ENCODE measurements around the gene SRSF8. TPM values are rescaled to one million over a fixed set of nuclear protein-coding genes. Genes with fewer than 3 reads are reported as not detected.

The SRSF8 gene
- total and polyA plus RNA-seq, 9 of the 15 experiments (the other 6 are each of a cell fraction or from before 2014, with no cell fraction given), result 18.0 to 53.4 (median 27.9) TPM

- peak; percentile 46; the same call in 1 of the 2 replicates for TF ChIP-seq THAP12 (CRISPR knock-in tag; IDR thresholded peaks at IDR 0.05)
- TF ChIP-seq HDAC2 (IDR thresholded peaks at IDR 0.05), result peak; percentile 20; the same call in 1 of the 2 replicates
- TF ChIP-seq TAF9B (IDR thresholded peaks at IDR 0.05; ENCODE audit: partially characterized antibody), result peak; percentile 51
- 0 out of 2 replicates have a peak, but pooled peaks have one; percentile 32 for TF ChIP-seq SIN3B (IDR thresholded peaks at IDR 0.05; ENCODE audit: low read depth)
- peak; percentile 16 to 41 for TF ChIP-seq E2F6 (IDR thresholded peaks at IDR 0.05; ENCODE audit: borderline replicate concordance in 1 of 2, extremely low read depth in 1 of 2, insufficient read depth in 1 of 2, insufficient read length in 1 of 2, low read depth in 1 of 2, low read length in 1 of 2, poor library complexity in 1 of 2, severe bottlenecking in 1 of 2)
- TF ChIP-seq SPI1 (IDR thresholded peaks at IDR 0.05; ENCODE audit: borderline replicate concordance, low read depth, low read length), result peak; percentile 52; the same call in 1 of the 2 replicates
- 0 out of 2 replicates have a peak, but pooled peaks have one; percentile 5 for TF ChIP-seq CHD2 (IDR thresholded peaks at IDR 0.05; ENCODE audit: low read depth, low read length)
- TF ChIP-seq ZBTB7A (IDR thresholded peaks at IDR 0.05; ENCODE audit: borderline replicate concordance, control insufficient read depth, low read depth, low read length), result 0 out of 2 replicates have a peak, but pooled peaks have one; percentile 18
- TF ChIP-seq NFIX (CRISPR knock-in tag; IDR thresholded peaks at IDR 0.05; ENCODE audit: low read depth), result no peak
- TF ChIP-seq CTBP1 (IDR thresholded peaks at IDR 0.05; ENCODE audit: borderline replicate concordance), result peak; percentile 97
- TF ChIP-seq GMEB1 (CRISPR knock-in tag; IDR thresholded peaks at IDR 0.05), result peak; percentile 70
- TF ChIP-seq NKRF (IDR thresholded peaks at IDR 0.05; ENCODE audit: borderline replicate concordance), result peak; percentile 33; the same call in 1 of the 2 replicates
- peak; percentile 96 for TF ChIP-seq PHF8 (IDR thresholded peaks at IDR 0.05; ENCODE audit: borderline replicate concordance, low read length)
- peak; percentile 43; the same call in 1 of the 2 replicates for TF ChIP-seq MYC (IDR thresholded peaks at IDR 0.05; ENCODE audit: low read depth, low read length)
- TF ChIP-seq MYC (CRISPR knock-in tag; IDR thresholded peaks at IDR 0.05; ENCODE audit: borderline replicate concordance, low read depth), result no peak; the same call in 1 of the 2 replicates
- peak; percentile 12; the same call in 1 of the 2 replicates for TF ChIP-seq CEBPG (CRISPR knock-in tag; IDR thresholded peaks at IDR 0.05)
- TF ChIP-seq CEBPG (tag; conservative IDR thresholded peaks at IDR 0.05 in 1 of 2, IDR thresholded peaks at IDR 0.05 in 1 of 2), result no peak
Observed at GRCh38 chr11:95089620-95090542, 23.2 kb downstream of the SRSF8 start, which contains the start of gene ENDOD1 (continued).
